RCC 7860 (cell line): ENCODE results near the gene GOLGA1.
A peak's percentile ranks its signal among the peaks of the same experiment; 100 is the strongest.
"Not testable (repeated sequence)": the region's sequence is repeated elsewhere in the genome, so short reads cannot be mapped to it uniquely, and the experiment has no call there.

Source experiments
- DNase-seq: peaks from one replicate; pipeline ENCODE4 v3.0.0-alpha.2; 2015; ENCODE audit warnings: low spot score
- FAIRE-seq: peaks from 2 replicates; lab custom pipeline; 2012; peaks lifted over from hg19 to GRCh38; lab: Jason Lieb, UNC

The GOLGA1 gene

GRCh38 chr9:124861342-124862229, 79.3 kb downstream of the GOLGA1 start, which contains the start of the genes ARPC5L and RPL35:
ARPC5L (plus strand) TSS chr9:124862130; CDS start chr9:124869291, 7,161 bp downstream.
RPL35 (minus strand) TSS chr9:124861957; CDS start chr9:124861912, 45 bp downstream.
- FAIRE-seq (no peak), DNase-seq (peak; percentile 86)

GRCh38 chr9:124860582-124861341, 80.1 kb downstream of the GOLGA1 start:
- no peak for FAIRE-seq
- no peak for DNase-seq

- no peak for FAIRE-seq
- no peak for DNase-seq
Observed at GRCh38 chr9:124859803-124860581, 80.9 kb downstream of the GOLGA1 start.

GRCh38 chr9:124858330-124859046, 82.4 kb downstream of the GOLGA1 start:
- FAIRE-seq: no peak
- DNase-seq: no peak

GRCh38 chr9:124857533-124858162, 83.2 kb downstream of the GOLGA1 start:
- no peak for FAIRE-seq
- DNase-seq: no peak

- FAIRE-seq (no peak), DNase-seq (peak; percentile 60)
Observed at GRCh38 chr9:124855944-124856765, 84.7 kb downstream of the GOLGA1 start.

GRCh38 chr9:124855566-124855943, 85.3 kb downstream of the GOLGA1 start:
- FAIRE-seq (no peak), DNase-seq (no peak)

- DNase-seq (no peak), FAIRE-seq (no peak)
Observed at GRCh38 chr9:124854822-124855221, 86.1 kb downstream of the GOLGA1 start.

- DNase-seq: no peak
- FAIRE-seq: no peak
Observed at GRCh38 chr9:124854161-124854560, 86.7 kb downstream of the GOLGA1 start.

- DNase-seq (no peak), FAIRE-seq (no peak)
Observed at GRCh38 chr9:124853605-124854143, 87.2 kb downstream of the GOLGA1 start.

- FAIRE-seq (no peak), DNase-seq (peak; percentile 85)
Observed at GRCh38 chr9:124852829-124853531, 87.9 kb downstream of the GOLGA1 start, which contains the start of gene WDR38. WDR38 (plus strand) TSS chr9:124853460; CDS start chr9:124853532, 72 bp downstream.

- DNase-seq: no peak
- FAIRE-seq: no peak
Observed at GRCh38 chr9:124852121-124852828, 88.6 kb downstream of the GOLGA1 start.

GRCh38 chr9:124849801-124850200, 91.1 kb downstream of the GOLGA1 start:
- DNase-seq (no peak), FAIRE-seq (no peak)

GRCh38 chr9:124846969-124847368, 93.9 kb downstream of the GOLGA1 start:
- DNase-seq (no peak), FAIRE-seq (no peak)

- FAIRE-seq, DNase-seq: not testable (repeated sequence)
Observed at GRCh38 chr9:124846467-124846866, 94.4 kb downstream of the GOLGA1 start.

GRCh38 chr9:124844291-124844690, 96.6 kb downstream of the GOLGA1 start:
- FAIRE-seq: no peak

GRCh38 chr9:124843456-124844034, 97.3 kb downstream of the GOLGA1 start:
- FAIRE-seq: no peak
- no peak for DNase-seq

More at GRCh38 chr9:124844291-124844690, 96.6 kb downstream of the GOLGA1 start:
- no peak for DNase-seq
